HG02571 (cell line): Measurements from ENCODE around the gene CCDC27.

Experiments used
- ATAC-seq: cut with Tn5 transposase; IDR thresholded peaks from one replicate; pipeline ENCODE4 v1.9.1; 2021; ENCODE audit warnings: mild to moderate bottlenecking, moderate library complexity; ENCODE audit not compliant: unreplicated experiment

Gene CCDC27

GRCh38 chr1:3752400-3752945 lies at the start of gene CCDC27:
CCDC27 (plus strand) TSS chr1:3752450; CDS start chr1:3752482, 32 bp downstream.
- no peak for ATAC-seq

GRCh38 chr1:3702528-3702927 lies 49.7 kb upstream of the CCDC27 start:
- ATAC-seq: no peak

- ATAC-seq: no peak
Observed at GRCh38 chr1:3702990-3703728, 49.1 kb upstream of the CCDC27 start.

- no peak for ATAC-seq
Observed at GRCh38 chr1:3703786-3704371, 48.4 kb upstream of the CCDC27 start.

- ATAC-seq: no peak
Observed at GRCh38 chr1:3705341-3705950, 46.8 kb upstream of the CCDC27 start.

GRCh38 chr1:3706651-3707297 lies 45.5 kb upstream of the CCDC27 start:
- ATAC-seq: no peak

GRCh38 chr1:3707298-3707938 lies 44.8 kb upstream of the CCDC27 start:
- ATAC-seq: no peak

GRCh38 chr1:3707939-3708328 lies 44.3 kb upstream of the CCDC27 start:
- ATAC-seq: no peak

- no peak for ATAC-seq
Observed at GRCh38 chr1:3708791-3709190, 43.5 kb upstream of the CCDC27 start.

- no peak for ATAC-seq
Observed at GRCh38 chr1:3710251-3710650, 42.0 kb upstream of the CCDC27 start.

GRCh38 chr1:3711381-3711779 lies 40.9 kb upstream of the CCDC27 start:
- ATAC-seq: no peak

- no peak for ATAC-seq
Observed at GRCh38 chr1:3711780-3712451, 40.3 kb upstream of the CCDC27 start.

GRCh38 chr1:3712573-3713535 lies 39.4 kb upstream of the CCDC27 start:
- ATAC-seq: no peak

GRCh38 chr1:3713840-3714239 lies 38.4 kb upstream of the CCDC27 start:
- ATAC-seq: no peak

GRCh38 chr1:3714284-3714741 lies 37.9 kb upstream of the CCDC27 start:
- ATAC-seq: no peak

- ATAC-seq: no peak
Observed at GRCh38 chr1:3714814-3715213, 37.4 kb upstream of the CCDC27 start.

- no peak for ATAC-seq
Observed at GRCh38 chr1:3716351-3716750, 35.9 kb upstream of the CCDC27 start.

GRCh38 chr1:3717041-3717714 lies 35.1 kb upstream of the CCDC27 start:
- no peak for ATAC-seq
